Measurements from ENCODE around the gene UNK. TPM values are rescaled to one million over a fixed set of nuclear protein-coding genes. Genes with fewer than 3 reads are reported as not detected.
A peak's percentile ranks its signal among the peaks of the same experiment; 100 is the strongest.
"Not testable (repeated sequence)": the region's sequence is repeated elsewhere in the genome, so short reads cannot be mapped to it uniquely, and the experiment has no call there.

The UNK gene
- total and polyA plus RNA-seq, 2 donors (not counting 3 experiments of a cell fraction or from before 2014, with no cell fraction given), result 18.0 to 23.2 TPM

DNA sequence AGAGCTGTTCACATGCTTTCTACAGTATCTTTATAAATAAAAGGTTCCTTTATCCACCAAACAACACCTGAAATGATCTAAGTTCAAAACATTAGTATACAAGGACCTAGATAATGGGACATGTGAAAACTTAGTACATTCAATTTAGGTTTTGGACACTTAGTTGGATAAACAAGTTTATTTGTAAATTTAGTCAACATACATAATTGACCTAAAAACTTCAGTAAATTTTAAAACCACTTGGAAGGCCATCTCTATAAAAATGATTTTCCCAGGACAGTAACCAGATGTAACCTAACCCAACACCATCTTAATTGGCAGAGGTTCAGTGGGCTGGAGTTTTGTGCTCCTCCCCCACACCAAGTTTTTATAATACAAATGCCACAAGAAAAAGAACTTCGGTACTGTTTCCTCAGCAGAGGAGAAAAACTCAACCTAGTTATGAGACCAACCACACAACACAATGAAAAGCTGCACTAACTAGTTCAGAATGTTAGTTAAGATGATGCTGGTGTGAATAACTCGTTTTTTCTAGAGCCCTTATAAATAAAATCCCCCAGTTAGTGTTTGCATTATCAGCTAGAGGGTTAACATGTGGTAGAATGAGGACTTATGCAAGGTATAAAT, 7.2 kb upstream of the UNK start:
- FAIRE-seq (peak; percentile 59), DNase-seq (ENCODE audit: low read depth, low spot score) (no peak)
- no peaks in the 10 kb centered on the region for H3K9me1 ChIP-seq (replicated peaks; ENCODE audit: control insufficient read depth, extremely low read depth, insufficient read depth, low read length)
- H3K4me1 ChIP-seq (ENCODE audit: control insufficient read depth, extremely low read depth, insufficient read depth, low read length), result peaks cover 9% of the 10 kb centered on the region
- peak overlapping the region; percentile 61 to 87 (median 72) for H3K4me3 ChIP-seq (replicated peaks in 1 of 3; ENCODE audit: insufficient read depth in 1 of 3, low read depth in 1 of 3, low read length in 3 of 3)
- H3K9me3 ChIP-seq (replicated peaks; ENCODE audit: control insufficient read depth, insufficient read depth, low read length), result no peaks in the 10 kb centered on the region
- H2AFZ ChIP-seq (ENCODE audit: low read depth, low read length), result no peak overlapping the region
- intact Hi-C loops (cut with micrococcal nuclease) (loop anchor here (5.0 to 10.0 kb wide), 2 partner anchors 120 to 227 kb away; partner anchors contain the start of genes CDK3 and TRIM65), dilution Hi-C loops (cut with MboI; ENCODE audit: extremely low pct_ligation_motif_present, low sequenced_read_pairs) (no loop called here)
- H3K27ac ChIP-seq (ENCODE audit: insufficient read depth, low read depth, low read length), result no peak overlapping the region
- H3K79me2 ChIP-seq (ENCODE audit: control insufficient read depth, insufficient read depth, low read length), result peaks cover 18% of the 10 kb centered on the region
- POLR2A ChIA-PET, result interaction anchor here (1.3 to 5.2 kb wide), 2 partner anchors 12 to 78 kb away, joined by 15 to 24 read pairs; partner anchors contain the start of genes GALK1 and WBP2
- CTCF ChIA-PET, result interaction anchor here (1.0 to 3.3 kb wide), 6 partner anchors 8 to 84 kb away, joined by 3 to 16 read pairs (median 4); partner anchors contain the start of gene GALK1
- H4K20me1 ChIP-seq (replicated peaks; ENCODE audit: control insufficient read depth, extremely low read depth, insufficient read depth, low read length), result peaks cover 6% of the 10 kb centered on the region
- H3K27me3 ChIP-seq (ENCODE audit: control insufficient read depth in 2 of 2, insufficient read depth in 2 of 2, low read length in 2 of 2), result no peaks in the 10 kb centered on the region
- H3K36me3 ChIP-seq (ENCODE audit: control insufficient read depth in 2 of 2, extremely low read depth in 1 of 2, insufficient read depth in 2 of 2, low read length in 2 of 2), result peaks cover 14 to 16% of the 10 kb centered on the region in 2 experiments
- H3K4me2 ChIP-seq (ENCODE audit: insufficient read depth, low read length), result peak overlapping the region; percentile 73
- no peak for TF ChIP-seq POLR2A (IDR thresholded peaks at IDR 0.05; ENCODE audit: low read depth, low read length)
- TF ChIP-seq MAX (IDR thresholded peaks at IDR 0.05; ENCODE audit: insufficient read depth, insufficient read length), result no peak
- TF ChIP-seq CTCF (IDR thresholded peaks at IDR 0.05; ENCODE audit: extremely low read depth in 1 of 2, insufficient read depth in 1 of 2, low read depth in 1 of 2, low read length in 2 of 2), result no peak
- no peak for TF ChIP-seq POLR2AphosphoS5 (IDR thresholded peaks at IDR 0.05; ENCODE audit: insufficient read depth, low read depth, low read length)
- TF ChIP-seq MYC (IDR thresholded peaks at IDR 0.05; ENCODE audit: low read depth, low read length), result no peak
- no peak for TF ChIP-seq JUN (IDR thresholded peaks at IDR 0.05; ENCODE audit: borderline replicate concordance, insufficient read depth, insufficient read length, low read depth)
- no peak for TF ChIP-seq GATA2 (IDR thresholded peaks at IDR 0.05; ENCODE audit: insufficient read depth, insufficient read length, low read depth, low read length)
- TF ChIP-seq EZH2 (IDR thresholded peaks at IDR 0.05; ENCODE audit: borderline replicate concordance, low read depth, low read length, severe bottlenecking), result no peak
- TF ChIP-seq FOS (IDR thresholded peaks at IDR 0.05; ENCODE audit: borderline replicate concordance, insufficient read depth, low read length), result no peak
- peak overlapping the region; percentile 37 for H3K9ac ChIP-seq (replicated peaks; ENCODE audit: extremely low read depth, insufficient read depth, low read length)
- BruUV-seq (replicated peaks), result no TSS peak

DNA sequence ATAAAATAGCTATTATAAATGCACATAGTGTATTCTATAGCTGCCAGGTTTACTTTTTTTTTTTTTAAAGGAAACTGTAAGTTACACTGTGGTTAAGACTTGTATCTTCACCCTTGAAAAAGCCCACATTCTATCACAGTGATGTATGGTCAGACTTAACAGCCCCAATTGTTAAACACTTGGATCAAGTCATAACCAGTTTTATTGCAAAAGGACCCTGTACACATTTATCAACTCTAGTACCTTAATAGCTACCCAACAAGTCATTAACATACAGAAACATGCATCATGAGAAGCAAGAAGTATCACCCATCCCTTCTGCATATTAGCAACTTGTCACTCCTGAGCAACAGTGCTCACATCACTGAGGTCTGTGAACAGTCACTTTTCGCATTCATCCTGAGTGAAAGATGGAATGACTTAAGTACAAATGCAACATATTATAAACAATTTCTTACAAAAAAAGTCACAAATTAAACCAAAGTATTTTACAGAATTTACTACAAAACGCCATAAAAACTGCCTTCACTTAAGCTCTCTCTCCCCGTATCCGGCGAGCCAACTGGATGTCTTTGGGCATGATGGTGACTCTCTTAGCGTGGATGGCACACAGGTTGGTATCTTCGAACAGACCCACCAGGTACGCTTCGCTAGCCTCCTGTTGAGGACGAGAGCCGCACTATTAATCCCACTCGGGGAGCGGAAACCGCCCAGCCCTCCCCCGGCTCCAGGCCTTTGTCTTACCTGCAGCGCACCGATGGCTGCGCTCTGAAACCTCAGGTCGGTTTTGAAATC, 6.3 kb upstream of the UNK start:
- peaks cover 18% of the 10 kb centered on the region for H3K79me2 ChIP-seq (ENCODE audit: control insufficient read depth, insufficient read depth, low read length)
- peaks cover 14% of the 10 kb centered on the region for H3K4me1 ChIP-seq (ENCODE audit: control insufficient read depth, extremely low read depth, insufficient read depth, low read length)
- intact Hi-C loops (cut with micrococcal nuclease), result loop anchor here (5.0 to 10.0 kb wide), 2 partner anchors 119 to 227 kb away; partner anchors contain the start of genes CDK3 and TRIM65
- H3K9ac ChIP-seq (replicated peaks; ENCODE audit: extremely low read depth, insufficient read depth, low read length), result peak overlapping the region; percentile 95
- ChIA-PET CTCF (interaction anchor here (0.9 to 1.7 kb wide), 3 partner anchors 37 to 99 kb away, joined by 3 to 5 read pairs (median 5); no protein-coding TSS in a partner anchor), POLR2A (interaction anchor here (0.6 kb wide), 1 partner anchor 94 kb away, joined by 3 read pairs; no protein-coding TSS in a partner anchor)
- H3K9me3 ChIP-seq (replicated peaks; ENCODE audit: control insufficient read depth, insufficient read depth, low read length); H4K20me1 ChIP-seq (replicated peaks; ENCODE audit: control insufficient read depth, extremely low read depth, insufficient read depth, low read length); H2AFZ ChIP-seq (ENCODE audit: low read depth, low read length); H3K9me1 ChIP-seq (replicated peaks; ENCODE audit: control insufficient read depth, extremely low read depth, insufficient read depth, low read length); H3K27me3 ChIP-seq (ENCODE audit: control insufficient read depth in 2 of 2, insufficient read depth in 2 of 2, low read length in 2 of 2); DNase-seq (ENCODE audit: low read depth, low spot score); dilution Hi-C loops (cut with MboI; ENCODE audit: extremely low pct_ligation_motif_present, low sequenced_read_pairs): not testable (repeated sequence)
- peaks cover 14 to 16% of the 10 kb centered on the region in 2 experiments for H3K36me3 ChIP-seq (ENCODE audit: control insufficient read depth in 2 of 2, extremely low read depth in 1 of 2, insufficient read depth in 2 of 2, low read length in 2 of 2)
- peak overlapping the region; percentile 93 for H3K27ac ChIP-seq (ENCODE audit: insufficient read depth, low read depth, low read length)
- H3K4me2 ChIP-seq (ENCODE audit: insufficient read depth, low read length), result peak overlapping the region; percentile 73
- peak; percentile 28 for FAIRE-seq
- peak overlapping the region; percentile 61 to 87 (median 72) for H3K4me3 ChIP-seq (replicated peaks in 1 of 3; ENCODE audit: insufficient read depth in 1 of 3, low read depth in 1 of 3, low read length in 3 of 3)
- BruUV-seq (replicated peaks), result TSS peak; percentile 37
